Gastroesophageal sphincter (tissue), 3 donors: ENCODE data around the gene CFDP1.

ENCODE experiments used
- EP300 ChIP-seq: sonication (generic); formaldehyde crosslinking; IDR thresholded peaks from one replicate; pipeline ENCODE4 v1.6.1; 2017; ENCODE audit warnings: antibody characterized with exemption, mild to moderate bottlenecking
- POLR2A ChIP-seq, 2 donors: fragments of 450-650 bp; IDR thresholded peaks; one replicate each; pipeline ENCODE4 v1.6.1; 2017; ENCODE audit warnings: antibody characterized with exemption in 2 of 2, mild to moderate bottlenecking in 2 of 2, moderate library complexity in 1 of 2
- POLR2AphosphoS5 ChIP-seq: sonication (generic); formaldehyde crosslinking; IDR thresholded peaks from one replicate; pipeline ENCODE4 v1.6.1; 2017; ENCODE audit warnings: antibody characterized with exemption
- TF ChIP-seq, protein P1 (sequence below), 4 experiments: fragments of 200-600 bp in 2 of 4; fragments of 450-650 bp in 2 of 4; sonication (generic) in 1 of 4; IDR thresholded peaks; one replicate each; pipeline ENCODE4 v1.5.1; 2017 to 2019; ENCODE audit warnings: antibody characterized with exemption in 4 of 4, mild to moderate bottlenecking in 2 of 4, moderate library complexity in 2 of 4

DNA sequence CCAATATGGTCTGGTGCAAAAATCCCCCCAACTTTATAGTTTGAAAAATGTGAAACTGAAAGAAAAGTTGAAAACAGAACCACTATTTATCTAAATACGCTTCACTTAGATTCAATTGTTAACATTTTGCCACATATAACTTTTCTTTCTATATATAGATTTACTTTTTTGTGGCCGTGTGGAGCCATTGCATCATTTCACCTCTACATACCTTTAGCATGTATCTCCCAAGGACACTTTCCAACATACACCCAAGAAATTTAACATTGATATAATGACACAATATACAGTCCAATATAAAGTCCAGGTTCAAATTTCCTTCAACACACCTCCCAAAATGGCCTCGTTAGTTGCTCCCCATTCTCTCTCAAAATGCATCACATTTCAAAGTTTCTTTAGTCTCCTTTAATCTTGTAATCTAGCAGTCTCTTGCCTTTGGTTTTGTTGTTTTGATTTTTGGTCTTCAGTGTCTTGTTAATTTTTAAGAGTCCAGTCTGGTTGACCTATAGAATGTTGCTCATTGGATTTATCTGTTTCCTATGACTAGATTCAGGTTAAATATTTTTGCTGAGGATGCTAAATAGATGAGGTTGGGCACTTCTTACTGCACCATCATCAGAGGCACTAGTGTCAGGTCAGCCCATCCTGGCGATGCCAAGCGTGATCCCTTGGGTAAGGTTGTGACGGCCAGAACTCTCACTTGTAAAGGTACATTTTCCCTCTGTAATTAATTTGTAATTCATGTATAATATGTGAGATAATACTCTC lies 117.6 kb downstream of the CFDP1 start:
- TF ChIP-seq POLR2AphosphoS5 (no peak), POLR2A (IDR thresholded peaks at IDR 0.05) (no peak), EP300 (no peak)
- TF ChIP-seq, protein P1, sequence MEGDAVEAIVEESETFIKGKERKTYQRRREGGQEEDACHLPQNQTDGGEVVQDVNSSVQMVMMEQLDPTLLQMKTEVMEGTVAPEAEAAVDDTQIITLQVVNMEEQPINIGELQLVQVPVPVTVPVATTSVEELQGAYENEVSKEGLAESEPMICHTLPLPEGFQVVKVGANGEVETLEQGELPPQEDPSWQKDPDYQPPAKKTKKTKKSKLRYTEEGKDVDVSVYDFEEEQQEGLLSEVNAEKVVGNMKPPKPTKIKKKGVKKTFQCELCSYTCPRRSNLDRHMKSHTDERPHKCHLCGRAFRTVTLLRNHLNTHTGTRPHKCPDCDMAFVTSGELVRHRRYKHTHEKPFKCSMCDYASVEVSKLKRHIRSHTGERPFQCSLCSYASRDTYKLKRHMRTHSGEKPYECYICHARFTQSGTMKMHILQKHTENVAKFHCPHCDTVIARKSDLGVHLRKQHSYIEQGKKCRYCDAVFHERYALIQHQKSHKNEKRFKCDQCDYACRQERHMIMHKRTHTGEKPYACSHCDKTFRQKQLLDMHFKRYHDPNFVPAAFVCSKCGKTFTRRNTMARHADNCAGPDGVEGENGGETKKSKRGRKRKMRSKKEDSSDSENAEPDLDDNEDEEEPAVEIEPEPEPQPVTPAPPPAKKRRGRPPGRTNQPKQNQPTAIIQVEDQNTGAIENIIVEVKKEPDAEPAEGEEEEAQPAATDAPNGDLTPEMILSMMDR (IDR thresholded peaks at IDR 0.05): no peak
